ENCODE measurements around the gene GRIK4. TPM values are rescaled to one million over a fixed set of nuclear protein-coding genes. Genes with fewer than 3 reads are reported as not detected.

Gene GRIK4
- polyA plus RNA-seq, 3 donors: under 0.01 to 0.15 (median 0.01) TPM

GRCh38 chr11:120586072-120586471 is 74.5 kb downstream of the GRIK4 start:
- WGBS, 3 donors: 49 to 60% (median 55%) methylated on average over 3 of the region's 3 CpGs
- no peak overlapping the region for H3K27ac ChIP-seq (ENCODE audit: low read depth, low read length)

- 75 to 89% (median 87%) methylated on average over 7 of the region's 7 CpGs for WGBS, 3 donors
- H3K27ac ChIP-seq (ENCODE audit: low read depth, low read length): no peak overlapping the region
These were observed 75.2 kb downstream of the GRIK4 start for GRCh38 chr11:120586728-120587127.

- WGBS, 3 donors: 88 to 92% (median 90%) methylated on average over 4 of the region's 4 CpGs
These were observed 75.8 kb downstream of the GRIK4 start for GRCh38 chr11:120587299-120587698.

GRCh38 chr11:120589376-120589775 is 77.8 kb downstream of the GRIK4 start:
- H3K27ac ChIP-seq (ENCODE audit: low read depth, low read length): no peak overlapping the region
- 83 to 93% (median 87%) methylated on average over 11 of the region's 11 CpGs for WGBS, 3 donors

More at GRCh38 chr11:120587299-120587698, 75.8 kb downstream of the GRIK4 start:
- no peak overlapping the region for H3K27ac ChIP-seq (ENCODE audit: low read depth, low read length)

- no peak overlapping the region for H3K27ac ChIP-seq (ENCODE audit: low read depth, low read length)
- WGBS, 3 donors: 95 to 98% (median 96%) methylated on average over 3 of the region's 3 CpGs
These were observed 78.9 kb downstream of the GRIK4 start for GRCh38 chr11:120590472-120590871.

- H3K27ac ChIP-seq (ENCODE audit: low read depth, low read length): no peak overlapping the region
- 77 to 91% (median 88%) methylated on average over 9 of the region's 9 CpGs for WGBS, 3 donors
These were observed 83.2 kb downstream of the GRIK4 start for GRCh38 chr11:120594746-120595145.

- 73 to 93% (median 87%) methylated on average over 4 of the region's 4 CpGs for WGBS, 3 donors
These were observed 84.0 kb downstream of the GRIK4 start for GRCh38 chr11:120595557-120595956.

GRCh38 chr11:120597250-120598215 is 86.0 kb downstream of the GRIK4 start:
- WGBS, 3 donors: 53 to 62% (median 56%) methylated on average over 26 of the region's 26 CpGs

More at GRCh38 chr11:120595557-120595956, 84.0 kb downstream of the GRIK4 start:
- H3K27ac ChIP-seq (ENCODE audit: low read depth, low read length): no peak overlapping the region

GRCh38 chr11:120598517-120599257 is 87.1 kb downstream of the GRIK4 start:
- no peak overlapping the region for H3K27ac ChIP-seq (ENCODE audit: low read depth, low read length)
- WGBS, 3 donors: 71 to 81% (median 79%) methylated on average over 8 of the region's 8 CpGs

More at GRCh38 chr11:120597250-120598215, 86.0 kb downstream of the GRIK4 start:
- H3K27ac ChIP-seq (ENCODE audit: low read depth, low read length): no peak overlapping the region

- H3K27ac ChIP-seq (ENCODE audit: low read depth, low read length): no peak overlapping the region
- WGBS, 3 donors: 81 to 91% (median 89%) methylated on average over 11 of the region's 11 CpGs
These were observed 88.4 kb downstream of the GRIK4 start for GRCh38 chr11:120599816-120600420.

GRCh38 chr11:120601536-120601935 is 90.0 kb downstream of the GRIK4 start:
- no peak overlapping the region for H3K27ac ChIP-seq (ENCODE audit: low read depth, low read length)
- WGBS, 3 donors: 64 to 69% (median 64%) methylated on average over 4 of the region's 4 CpGs

GRCh38 chr11:120603071-120603470 is 91.5 kb downstream of the GRIK4 start:
- H3K27ac ChIP-seq (ENCODE audit: low read depth, low read length): no peak overlapping the region
- WGBS, 3 donors: 78 to 93% (median 92%) methylated on average over 3 of the region's 3 CpGs

- WGBS, 3 donors: 87 to 92% (median 87%) methylated on average over 4 of the region's 4 CpGs
- H3K27ac ChIP-seq (ENCODE audit: low read depth, low read length): no peak overlapping the region
These were observed 93.9 kb downstream of the GRIK4 start for GRCh38 chr11:120605469-120605868.

- no peak overlapping the region for H3K27ac ChIP-seq (ENCODE audit: low read depth, low read length)
- WGBS, 3 donors: 87 to 92% (median 91%) methylated on average over 18 of the region's 18 CpGs
These were observed 94.9 kb downstream of the GRIK4 start for GRCh38 chr11:120606211-120607010.

GRCh38 chr11:120608061-120608460 is 96.5 kb downstream of the GRIK4 start:
- WGBS, 3 donors: 83 to 85% (median 84%) methylated on average over 2 of the region's 2 CpGs

GRCh38 chr11:120608760-120609211 is 97.2 kb downstream of the GRIK4 start:
- H3K27ac ChIP-seq (ENCODE audit: low read depth, low read length): no peak overlapping the region
- WGBS, 3 donors: 53 to 70% (median 66%) methylated on average over 4 of the region's 4 CpGs

More at GRCh38 chr11:120608061-120608460, 96.5 kb downstream of the GRIK4 start:
- no peak overlapping the region for H3K27ac ChIP-seq (ENCODE audit: low read depth, low read length)

GRCh38 chr11:120610111-120610510 is 98.6 kb downstream of the GRIK4 start:
- WGBS, 3 donors: 52 to 94% (median 91%) methylated on average over 8 of the region's 8 CpGs
- no peak overlapping the region for H3K27ac ChIP-seq (ENCODE audit: low read depth, low read length)

GRCh38 chr11:120611581-120611980 is 100.0 kb downstream of the GRIK4 start:
- H3K27ac ChIP-seq (ENCODE audit: low read depth, low read length): no peak overlapping the region
- 72 to 88% (median 87%) methylated on average over 7 of the region's 7 CpGs for WGBS, 3 donors
